Astrocyte of the cerebellum (primary cell): Measurements from ENCODE around the gene TARDBP.

Source experiments
- DNase-seq: peaks from one replicate; pipeline ENCODE4 v3.0.0-alpha.2; 2011; ENCODE audit warnings: low read depth
- H3K4me3 ChIP-seq: 2 replicates; pipeline ENCODE4 v1.5.1; 2011; ENCODE audit warnings: mild to moderate bottlenecking, low read depth, low read length, moderate library complexity
- CTCF ChIP-seq: IDR thresholded peaks from 2 replicates; pipeline ENCODE4 v1.5.1; 2012; ENCODE audit warnings: low read length, low read depth, moderate library complexity, mild to moderate bottlenecking; ENCODE audit errors: missing control alignments
- in situ Hi-C: cut with HindIII; loops from 2 replicates; pipeline ENCODE4 v1.10.0; 2017; ENCODE audit warnings: low sequenced_read_pairs

Gene TARDBP

GRCh38 chr1:11042065-11042464 lies 29.6 kb downstream of the TARDBP start:
- no peak for DNase-seq
- in situ Hi-C loops: no loop called here
- no peak overlapping the region for H3K4me3 ChIP-seq
- TF ChIP-seq CTCF: no peak

- in situ Hi-C loops: no loop called here
- no peak for DNase-seq
- H3K4me3 ChIP-seq: no peak overlapping the region
- TF ChIP-seq CTCF: no peak
Observed at GRCh38 chr1:11042995-11043874, 30.8 kb downstream of the TARDBP start.

GRCh38 chr1:11044086-11044848 lies 31.8 kb downstream of the TARDBP start:
- H3K4me3 ChIP-seq: no peak overlapping the region
- DNase-seq: no peak
- in situ Hi-C loops: no loop called here
- TF ChIP-seq CTCF: no peak

- in situ Hi-C loops: no loop called here
- no peak for TF ChIP-seq CTCF
- no peak for DNase-seq
Observed at GRCh38 chr1:11044849-11045427, 32.5 kb downstream of the TARDBP start.

GRCh38 chr1:11045428-11046269 lies 33.2 kb downstream of the TARDBP start:
- no peak for TF ChIP-seq CTCF
- no peak for DNase-seq
- no peak overlapping the region for H3K4me3 ChIP-seq
- in situ Hi-C loops: no loop called here

More at GRCh38 chr1:11044849-11045427, 32.5 kb downstream of the TARDBP start:
- no peak overlapping the region for H3K4me3 ChIP-seq

GRCh38 chr1:11046270-11046566 lies 33.8 kb downstream of the TARDBP start:
- DNase-seq: no peak
- in situ Hi-C loops: no loop called here
- no peak overlapping the region for H3K4me3 ChIP-seq
- no peak for TF ChIP-seq CTCF
